LoVo (cell line): ENCODE data around the gene MRPS18C.
A peak's percentile ranks its signal among the peaks of the same experiment; 100 is the strongest.
"Not testable (repeated sequence)": the region's sequence is repeated elsewhere in the genome, so short reads cannot be mapped to it uniquely, and the experiment has no call there.

Experiments
- DNase-seq: peaks from one replicate; pipeline ENCODE4 v3.0.0-alpha.2; 2016; ENCODE audit warnings: low spot score

Gene MRPS18C

GRCh38 chr4:83498187-83498586, 42.3 kb downstream of the MRPS18C start:
- DNase-seq: no peak

DNA sequence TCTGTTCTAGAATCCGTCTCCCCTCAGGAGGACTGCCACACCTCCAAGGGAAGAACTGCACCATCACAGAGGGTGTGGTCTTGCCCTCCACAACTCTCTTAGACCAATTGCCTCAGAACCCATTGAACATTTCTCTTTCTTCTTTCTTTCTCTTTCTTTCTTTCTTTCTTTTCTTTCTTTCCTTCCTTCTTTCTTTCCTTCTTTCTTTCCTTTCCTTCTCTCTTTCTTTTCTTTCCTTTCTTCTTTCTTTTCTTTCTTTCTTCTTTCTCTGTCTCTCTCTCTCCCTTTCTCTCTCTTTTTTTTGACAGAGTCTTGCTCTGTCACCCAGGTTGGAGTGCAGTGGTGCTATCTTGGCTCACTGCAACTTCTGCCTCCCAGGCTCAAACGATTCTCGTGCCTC, 45.8 kb downstream of the MRPS18C start:
- not testable (repeated sequence) for DNase-seq

DNA sequence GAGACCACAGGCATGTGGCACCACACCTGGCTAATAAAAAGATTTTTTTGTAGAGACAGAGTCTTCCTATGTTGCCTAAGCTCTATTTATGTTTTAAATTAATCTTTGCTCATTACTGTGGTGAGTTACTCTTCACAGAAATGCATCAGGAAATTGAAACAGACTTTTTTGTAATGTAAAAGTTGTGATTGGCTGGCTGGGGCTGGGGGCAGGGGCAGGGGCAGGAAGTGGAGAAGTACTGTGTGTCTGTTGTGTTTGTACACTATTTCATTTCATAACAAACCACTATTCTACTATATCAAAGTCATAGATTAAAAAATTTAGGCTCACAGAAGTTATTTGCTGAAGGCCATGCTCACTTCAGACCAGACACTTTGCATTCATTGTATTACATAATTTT, 48.1 kb downstream of the MRPS18C start:
- no peak for DNase-seq

DNA sequence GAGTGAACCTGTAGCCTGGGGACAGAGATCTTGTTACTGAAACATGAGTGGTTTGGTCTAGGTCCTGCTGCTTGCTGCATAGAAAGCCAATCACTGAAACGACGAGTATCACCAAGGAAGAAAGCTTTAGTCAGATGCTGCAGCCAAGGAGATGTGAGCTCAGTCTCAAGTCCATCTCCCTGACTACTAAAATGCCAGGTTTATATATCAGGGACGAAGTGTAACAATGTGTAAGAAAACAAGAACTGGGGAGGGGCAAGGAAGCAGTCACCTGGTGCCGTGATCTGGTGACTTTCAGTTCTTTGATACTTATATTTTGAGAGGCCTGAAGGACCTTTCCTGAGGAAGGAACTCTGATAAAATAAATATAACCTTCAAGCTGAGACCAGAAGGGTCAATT, 48.6 kb downstream of the MRPS18C start:
- no peak for DNase-seq

DNA sequence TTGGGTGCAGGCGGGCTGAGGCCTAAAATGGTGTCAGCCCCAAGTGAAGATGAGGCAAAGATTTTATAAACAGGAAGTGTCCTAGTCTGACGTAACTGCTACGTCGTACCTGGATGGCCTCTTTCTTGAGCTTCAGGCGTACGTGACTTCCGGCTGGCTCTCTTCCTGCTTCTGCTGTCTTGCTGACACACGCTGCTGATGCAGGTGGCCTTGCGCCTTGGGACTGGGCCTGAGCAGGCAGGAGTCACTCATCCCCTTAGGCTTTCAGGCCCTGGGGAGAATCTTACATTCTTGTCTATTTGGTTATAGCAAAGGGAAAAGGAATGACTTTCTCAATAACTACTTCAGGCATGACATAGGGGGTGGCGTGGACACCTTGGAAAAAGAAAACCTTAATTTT, 49.1 kb downstream of the MRPS18C start:
- no peak for DNase-seq

- DNase-seq: peak; percentile 46
These were observed 53.3 kb downstream of the MRPS18C start for GRCh38 chr4:83509156-83509585.

DNA sequence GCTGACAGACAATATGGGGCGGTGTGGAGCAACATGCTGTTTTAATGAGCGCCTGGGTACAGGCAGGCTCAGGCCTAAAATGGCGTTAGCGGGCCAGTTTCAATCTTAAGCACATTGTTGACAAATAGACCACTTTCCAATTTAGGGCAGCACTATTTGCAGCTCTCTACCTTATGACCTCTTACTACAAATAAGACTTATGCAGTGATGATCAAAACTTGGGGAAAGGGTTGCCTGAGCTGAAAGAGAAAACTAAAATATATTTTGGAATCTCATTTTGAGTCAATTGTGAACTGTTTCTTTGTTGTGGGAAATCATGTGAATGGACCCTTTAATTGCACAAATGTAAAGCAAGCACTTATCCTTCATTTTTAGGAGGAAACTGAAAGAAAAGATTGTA, 54.6 kb downstream of the MRPS18C start:
- DNase-seq: no peak
